GM19239 (cell line): ENCODE measurements around the gene OR52J3.
"Not testable (repeated sequence)": the region's sequence is repeated elsewhere in the genome, so short reads cannot be mapped to it uniquely, and the experiment has no call there.

Experiments used
- DNase-seq: peaks from one replicate; pipeline ENCODE4 v3.0.0; 2011; ENCODE audit warnings: low spot score; ENCODE audit not compliant: insufficient read length
- FAIRE-seq: peaks from 2 replicates; lab custom pipeline; 2011; peaks lifted over from hg19 to GRCh38; lab: Jason Lieb, UNC

OR52J3 gene

GRCh38 chr11:5046226-5046625 lies at the start of gene OR52J3:
TSS of gene OR52J3 (plus strand) at chr11:5046526. CDS start at chr11:5046526, 0 bp downstream.
- FAIRE-seq (no peak), DNase-seq (no peak)

GRCh38 chr11:5004424-5005274 lies 41.7 kb upstream of the OR52J3 start:
- DNase-seq = no peak
- FAIRE-seq = peak; percentile 47

- FAIRE-seq (no peak), DNase-seq (no peak)
Measured at GRCh38 chr11:5007561-5007960, 38.8 kb upstream of the OR52J3 start.

GRCh38 chr11:5011254-5011653 lies 35.1 kb upstream of the OR52J3 start:
- no peak for DNase-seq
- no peak for FAIRE-seq

GRCh38 chr11:5013012-5013411 lies 33.3 kb upstream of the OR52J3 start:
- FAIRE-seq = no peak
- DNase-seq = no peak

GRCh38 chr11:5021996-5022395 lies 24.3 kb upstream of the OR52J3 start:
- no peak for DNase-seq
- no peak for FAIRE-seq

GRCh38 chr11:5036669-5037068 lies 9.7 kb upstream of the OR52J3 start:
- DNase-seq (no peak), FAIRE-seq (no peak)

- DNase-seq = no peak
- no peak for FAIRE-seq
Measured at GRCh38 chr11:5037926-5038325, 8.4 kb upstream of the OR52J3 start.

- DNase-seq (no peak), FAIRE-seq (no peak)
Measured at GRCh38 chr11:5038341-5038740, 8.0 kb upstream of the OR52J3 start.

- DNase-seq = no peak
Measured at GRCh38 chr11:5040876-5041275, 5.5 kb upstream of the OR52J3 start.

GRCh38 chr11:5042091-5042490 lies 4.2 kb upstream of the OR52J3 start:
- DNase-seq = no peak
- no peak for FAIRE-seq

More at GRCh38 chr11:5040876-5041275, 5.5 kb upstream of the OR52J3 start:
- no peak for FAIRE-seq

GRCh38 chr11:5043380-5043779 lies 2.9 kb upstream of the OR52J3 start:
- FAIRE-seq = no peak
- no peak for DNase-seq

- FAIRE-seq = no peak
- DNase-seq = no peak
Measured at GRCh38 chr11:5046754-5047330, 516 bp downstream of the OR52J3 start.

- FAIRE-seq, DNase-seq: not testable (repeated sequence)
Measured at GRCh38 chr11:5058679-5059078, 12.4 kb downstream of the OR52J3 start.

- no peak for FAIRE-seq
- DNase-seq = no peak
Measured at GRCh38 chr11:5059391-5059790, 13.1 kb downstream of the OR52J3 start, which contains the start of gene OR52E2. TSS of gene OR52E2 (minus strand) at chr11:5059627. CDS start at chr11:5059627, 0 bp downstream.

GRCh38 chr11:5065027-5065426 lies 18.7 kb downstream of the OR52J3 start:
- FAIRE-seq (peak; percentile 23), DNase-seq (no peak)

- DNase-seq (no peak), FAIRE-seq (no peak)
Measured at GRCh38 chr11:5069272-5069671, 22.9 kb downstream of the OR52J3 start, which contains the start of gene OR52E1. TSS of gene OR52E1 (plus strand) at chr11:5069572.

GRCh38 chr11:5071799-5072198 lies 25.5 kb downstream of the OR52J3 start:
- FAIRE-seq (no peak), DNase-seq (no peak)

- FAIRE-seq = no peak
- DNase-seq = no peak
Measured at GRCh38 chr11:5081405-5081804, 35.1 kb downstream of the OR52J3 start.

- no peak for FAIRE-seq
Measured at GRCh38 chr11:5083602-5084001, 37.3 kb downstream of the OR52J3 start.

GRCh38 chr11:5088556-5088955 lies 42.2 kb downstream of the OR52J3 start:
- DNase-seq (no peak), FAIRE-seq (no peak)

More at GRCh38 chr11:5083602-5084001, 37.3 kb downstream of the OR52J3 start:
- DNase-seq = no peak
